ENCODE data around the gene TMEM181.
A peak's percentile ranks its signal among the peaks of the same experiment; 100 is the strongest.
"Not testable (repeated sequence)": the region's sequence is repeated elsewhere in the genome, so short reads cannot be mapped to it uniquely, and the experiment has no call there.

The TMEM181 gene

DNA sequence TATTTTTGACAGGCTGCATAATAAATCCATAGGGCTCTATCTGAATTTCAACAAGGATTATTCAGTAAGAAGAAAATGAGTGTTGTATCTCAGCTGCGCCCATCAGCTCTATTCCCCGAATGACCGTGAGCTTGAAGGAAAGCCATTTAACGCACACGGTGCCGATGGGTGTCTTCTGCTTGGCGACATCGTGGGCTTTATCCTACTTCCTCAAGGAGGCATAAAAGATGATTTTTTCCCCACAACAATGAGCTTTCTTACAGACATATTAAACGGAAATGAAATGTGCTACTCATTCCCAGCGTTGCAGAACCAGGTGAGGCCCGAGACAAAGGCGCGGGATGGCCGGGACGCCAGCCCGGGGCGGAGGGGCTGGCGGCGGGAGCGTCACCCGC is 83.9 kb downstream of the TMEM181 start:
- DNase-seq: no peak

- DNase-seq: peak; percentile 99
These were observed 84.6 kb downstream of the TMEM181 start, which contains the start of gene DYNLT1 for GRCh38 chr6:158644231-158645063. Gene DYNLT1, minus strand, starts transcription at chr6:158644743. Its CDS starts 35 bp downstream, at chr6:158644708.

- DNase-seq: no peak
These were observed 85.5 kb downstream of the TMEM181 start for GRCh38 chr6:158645064-158646022.

DNA sequence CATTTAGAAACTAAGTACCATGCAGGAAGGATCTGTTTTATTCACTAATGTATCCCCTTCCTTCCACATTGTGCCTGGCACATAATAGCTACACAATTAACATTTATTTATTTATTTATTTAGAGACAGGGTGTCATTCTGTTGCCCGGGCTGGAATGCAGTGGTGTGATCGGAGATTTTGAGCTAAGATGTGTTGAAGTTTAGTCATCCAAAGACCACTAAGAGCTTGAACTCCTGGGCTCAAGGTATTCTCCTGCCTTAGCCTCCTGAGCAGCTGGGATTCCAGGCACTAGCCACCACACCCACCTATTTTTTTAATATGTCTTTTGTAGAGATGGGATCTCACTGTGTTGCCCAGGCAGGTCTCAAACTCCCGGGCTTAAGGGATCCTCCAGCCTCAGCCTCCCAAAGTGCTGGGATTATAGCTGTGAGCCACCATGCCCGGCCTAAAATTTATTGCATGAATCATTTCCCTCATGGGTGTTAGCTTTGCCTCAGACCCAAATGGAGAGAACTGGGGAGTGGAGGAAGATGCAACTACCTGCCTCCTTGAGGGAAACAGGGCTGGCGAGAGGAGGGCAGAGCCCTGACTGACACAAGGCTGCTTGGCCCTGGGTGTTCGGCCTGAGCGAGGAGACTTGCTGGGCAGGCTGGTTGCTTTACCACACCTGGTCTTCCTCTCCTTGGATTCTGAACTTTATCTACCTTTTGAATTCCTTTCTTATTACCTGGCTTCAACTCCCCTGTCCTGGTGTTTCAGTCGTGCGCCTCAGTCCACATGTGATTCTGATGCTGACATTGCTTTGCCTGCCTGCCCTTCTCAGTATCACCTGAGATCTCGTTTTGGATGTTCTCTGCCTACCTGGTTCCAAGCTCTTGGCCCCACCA is 86.4 kb downstream of the TMEM181 start:
- DNase-seq: no peak

DNA sequence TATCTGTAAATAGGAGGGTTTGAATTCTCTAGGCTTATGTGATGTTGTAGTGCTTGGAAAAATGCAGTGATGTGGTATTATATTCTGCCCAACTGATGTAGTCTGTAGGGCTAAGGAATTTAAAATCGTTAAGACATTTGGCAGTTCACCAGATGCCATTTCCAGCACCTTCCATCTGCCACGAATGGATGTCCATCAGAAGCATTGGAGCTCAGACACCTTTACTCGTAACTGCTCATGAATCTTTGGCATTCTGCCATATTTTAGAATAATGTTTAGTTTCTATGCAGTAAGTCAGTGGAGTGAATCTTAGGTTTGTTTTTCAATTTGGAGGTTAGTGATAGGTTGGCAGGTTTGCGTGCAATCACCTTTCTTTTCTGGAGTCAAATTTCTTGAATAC is 87.6 kb downstream of the TMEM181 start:
- no peak for DNase-seq

- DNase-seq: no peak
These were observed 88.8 kb downstream of the TMEM181 start for GRCh38 chr6:158648682-158649131.

- peak; percentile 73 for DNase-seq
These were observed 89.6 kb downstream of the TMEM181 start, which contains the start of gene SYTL3 for GRCh38 chr6:158649289-158650143. Gene SYTL3, plus strand, starts transcription at chr6:158650054. Its CDS starts 13,215 bp downstream, at chr6:158663269.

GRCh38 chr6:158651981-158652737 is 92.3 kb downstream of the TMEM181 start:
- DNase-seq: not testable (repeated sequence)

DNA sequence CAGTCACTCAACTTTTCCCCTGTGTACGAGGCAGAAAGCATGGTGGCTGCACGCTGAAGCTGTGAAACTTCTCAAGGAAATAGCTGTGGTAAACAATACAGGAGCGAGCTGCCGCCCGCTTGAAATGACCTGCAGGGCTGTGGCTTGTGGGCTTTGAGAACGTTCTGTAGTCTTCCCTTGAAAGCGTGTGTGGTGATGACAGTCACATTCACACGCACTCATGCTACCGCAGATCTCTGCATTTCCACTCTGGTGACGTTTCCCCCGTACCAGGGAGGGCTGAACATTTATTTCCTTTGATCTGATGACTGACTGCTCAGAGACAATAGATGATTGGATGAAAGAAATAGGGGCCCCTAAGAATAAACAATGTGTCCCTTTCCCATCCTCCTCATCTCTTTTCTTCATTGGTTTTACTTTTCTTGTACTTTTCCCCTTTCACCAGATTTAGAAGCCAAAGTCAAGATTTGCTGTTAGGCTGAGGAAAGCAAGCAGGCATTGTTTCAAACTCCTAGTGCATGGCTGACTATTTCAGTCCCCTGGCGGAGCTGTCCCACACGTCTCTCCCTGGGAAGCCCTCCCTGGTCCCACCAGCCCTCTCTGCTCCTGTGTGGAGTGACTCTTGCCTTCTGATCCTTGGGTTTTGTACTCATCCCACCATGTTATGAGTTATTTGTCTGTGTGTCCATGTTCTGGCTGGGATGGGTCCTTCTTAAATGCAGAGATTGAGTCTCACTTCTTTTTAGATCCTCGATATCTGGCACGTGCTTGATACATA is 93.9 kb downstream of the TMEM181 start:
- peak; percentile 75 for DNase-seq

GRCh38 chr6:158654498-158654897 is 94.6 kb downstream of the TMEM181 start:
- no peak for DNase-seq

DNA sequence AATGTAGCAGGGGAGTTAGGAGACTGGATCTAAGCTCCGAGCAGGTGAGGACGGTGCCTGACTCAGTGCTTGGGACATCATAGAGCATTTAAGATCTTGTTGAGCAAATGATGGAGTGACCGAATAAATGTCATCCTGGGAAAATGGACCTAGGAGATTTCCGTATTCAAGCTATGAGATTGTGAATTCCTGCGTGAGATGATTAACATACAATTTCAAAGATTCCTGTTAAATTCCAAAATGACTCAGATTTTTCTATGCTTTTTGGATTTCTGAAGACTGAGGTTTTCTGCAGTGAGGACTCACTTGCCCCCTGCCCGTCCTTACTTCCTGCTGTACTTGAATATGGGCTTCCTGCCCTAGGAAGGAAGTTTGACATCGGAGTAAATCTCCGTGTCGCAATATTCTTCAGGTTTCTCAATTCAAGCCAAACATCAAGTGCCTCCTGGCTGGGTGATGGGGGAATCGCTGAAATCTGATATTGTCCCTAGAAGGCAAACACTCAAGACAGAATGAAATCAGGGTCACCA is 95.1 kb downstream of the TMEM181 start:
- no peak for DNase-seq

GRCh38 chr6:158655569-158656450 is 95.9 kb downstream of the TMEM181 start:
- no peak for DNase-seq

GRCh38 chr6:158656986-158657385 is 97.1 kb downstream of the TMEM181 start:
- not testable (repeated sequence) for DNase-seq

DNA sequence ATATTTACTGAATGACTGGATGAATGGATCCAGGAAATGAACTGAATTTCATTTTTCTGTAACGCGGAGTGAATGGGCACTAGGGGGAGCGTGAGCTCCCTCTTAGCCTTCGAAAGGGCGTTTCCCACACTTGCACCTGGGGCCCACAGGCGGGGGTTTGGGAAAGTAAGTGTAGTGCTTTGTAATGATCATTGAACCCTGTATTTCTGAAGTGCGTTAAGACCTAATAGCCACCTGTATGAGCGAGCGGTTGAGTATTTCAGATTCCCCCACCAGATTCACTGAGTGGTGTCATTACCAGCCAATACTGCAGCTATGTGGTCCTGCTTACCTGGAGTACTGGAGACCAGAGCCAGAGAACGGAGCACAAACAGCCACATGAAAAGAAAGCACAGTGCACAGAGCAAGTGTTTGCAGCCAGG is 100.5 kb downstream of the TMEM181 start:
- no peak for DNase-seq

GRCh38 chr6:158661156-158661685 is 101.3 kb downstream of the TMEM181 start:
- no peak for DNase-seq

- no peak for DNase-seq
These were observed 102.7 kb downstream of the TMEM181 start for GRCh38 chr6:158662607-158662953.

- DNase-seq: no peak
These were observed 103.2 kb downstream of the TMEM181 start for GRCh38 chr6:158662954-158663624.

Data from activated CD4-positive, CD25-positive, alpha-beta regulatory T cell treated with anti-CD3 and anti-CD28 coated beads, Interleukin-2, amount 50 U/mL, for 72 hours (primary cell).